Mesendoderm (in vitro differentiated cells): Measurements from ENCODE around the gene FANCD2.

ENCODE experiments used
- DNase-seq: peaks from one replicate; pipeline ENCODE4 v3.0.0; 2013
- H2AK5ac ChIP-seq: 2 replicates; pipeline ENCODE4 v1.6.1; 2013; ENCODE audit warnings: low read length, inconsistent platforms
- H2BK120ac ChIP-seq: 2 replicates; pipeline ENCODE4 v1.6.1; 2013; ENCODE audit warnings: low read depth, mild to moderate bottlenecking, low read length, moderate library complexity, mixed read lengths
- H2BK15ac ChIP-seq: replicated peaks from 2 replicates; pipeline ENCODE4 v1.6.1; 2013; ENCODE audit warnings: low read depth, mild to moderate bottlenecking, moderate library complexity
- H2BK5ac ChIP-seq: 2 replicates; pipeline ENCODE4 v1.6.1; 2013; ENCODE audit warnings: low read length, inconsistent platforms
- H3K18ac ChIP-seq: 2 replicates; pipeline ENCODE4 v1.6.1; 2013; ENCODE audit warnings: mild to moderate bottlenecking, low read length, mixed read lengths
- H3K23ac ChIP-seq: one replicate; pipeline ENCODE4 v1.6.1; 2013; ENCODE audit warnings: low read length
- H3K27ac ChIP-seq: 2 replicates; pipeline ENCODE4 v1.5.1; 2013; ENCODE audit warnings: low read depth, mild to moderate bottlenecking, inconsistent platforms, low read length, moderate library complexity
- H3K27me3 ChIP-seq: 2 replicates; pipeline ENCODE4 v1.6.1; 2013; ENCODE audit warnings: low read length, control low read depth, mild to moderate bottlenecking, inconsistent platforms; ENCODE audit not compliant: insufficient read depth, poor library complexity
- H3K36me3 ChIP-seq: 2 replicates; pipeline ENCODE4 v1.6.1; 2013; ENCODE audit warnings: low read length, inconsistent platforms; ENCODE audit not compliant: control insufficient read depth, insufficient read depth
- H3K4ac ChIP-seq: one replicate; pipeline ENCODE4 v1.6.1; 2013; ENCODE audit warnings: low read depth, mild to moderate bottlenecking, low read length, moderate library complexity
- H3K4me1 ChIP-seq: 2 replicates; pipeline ENCODE4 v1.6.1; 2013; ENCODE audit warnings: low read depth, low read length, inconsistent platforms; ENCODE audit not compliant: control insufficient read depth
- H3K4me2 ChIP-seq: 2 replicates; pipeline ENCODE4 v1.6.1; 2013; ENCODE audit warnings: low read length
- H3K4me3 ChIP-seq: 2 replicates; pipeline ENCODE4 v1.5.1; 2013; ENCODE audit warnings: mild to moderate bottlenecking, low read length
- H3K56ac ChIP-seq: one replicate; pipeline ENCODE4 v1.6.1; 2013; ENCODE audit warnings: low read length
- H3K79me1 ChIP-seq: 2 replicates; pipeline ENCODE4 v1.6.1; 2013; ENCODE audit warnings: low read length, inconsistent platforms
- H3K79me2 ChIP-seq: 2 replicates; pipeline ENCODE4 v1.6.1; 2013; ENCODE audit warnings: mild to moderate bottlenecking, low read length; ENCODE audit not compliant: control insufficient read depth, insufficient read depth
- H3K9ac ChIP-seq: 2 replicates; pipeline ENCODE4 v1.6.1; 2013; ENCODE audit warnings: low read length, inconsistent platforms
- H4K5ac ChIP-seq: one replicate; pipeline ENCODE4 v1.6.1; 2013; ENCODE audit warnings: low read length
- H4K8ac ChIP-seq: one replicate; pipeline ENCODE4 v1.6.1; 2013; ENCODE audit warnings: low read depth, mild to moderate bottlenecking, control low read depth, low read length, moderate library complexity
- WGBS: extraction: QIAGEN DNeasy Blood & Tissue Kit; methylation state at CpG from one replicate; pipeline ENCODE4 v1.1.7; 2013; ENCODE audit warnings: low lambda C conversion rate, missing lambda C conversion rate; ENCODE audit not compliant: insufficient coverage; ENCODE audit errors: extremely low coverage; 5-methylcytosine and 5-hydroxymethylcytosine counted together

Gene FANCD2

GRCh38 chr3:9994086-9994844 lies 32.0 kb upstream of the FANCD2 start:
- Histone ChIP-seq H3K56ac (no peak overlapping the region), H4K8ac (no peak overlapping the region), H3K36me3 (no peaks in the 10 kb centered on the region), H2BK120ac (no peak overlapping the region), H3K79me1 (no peaks in the 10 kb centered on the region), H2AK5ac (no peak overlapping the region), H3K9ac (no peak overlapping the region), H2BK15ac (no peak overlapping the region), H3K27ac (no peak overlapping the region), H3K23ac (no peak overlapping the region), H3K4me2 (no peak overlapping the region), H3K4me1 (no peaks in the 10 kb centered on the region), H3K18ac (no peak overlapping the region), H3K4ac (no peak overlapping the region), H4K5ac (no peak overlapping the region), H3K27me3 (no peaks in the 10 kb centered on the region), H3K79me2 (peaks cover 10% of the 10 kb centered on the region), H2BK5ac (no peak overlapping the region), H3K4me3 (no peak overlapping the region)
- DNase-seq = no peak
- WGBS = no CpG with 5 or more reads among the region's 10 CpGs

GRCh38 chr3:10000686-10001085 lies 25.6 kb upstream of the FANCD2 start:
- H3K27me3 ChIP-seq = no peaks in the 10 kb centered on the region
- H3K9ac ChIP-seq = no peak overlapping the region
- H3K56ac ChIP-seq = no peak overlapping the region
- H3K36me3 ChIP-seq = peaks cover 2% of the 10 kb centered on the region
- H2BK15ac ChIP-seq = no peak overlapping the region
- no peak for DNase-seq
- H3K4ac ChIP-seq = no peak overlapping the region
- H2BK5ac ChIP-seq = no peak overlapping the region
- H3K18ac ChIP-seq = no peak overlapping the region
- no CpG with 5 or more reads among the region's 7 CpGs for WGBS
- no peak overlapping the region for H3K4me3 ChIP-seq
- H3K23ac ChIP-seq = no peak overlapping the region
- H2BK120ac ChIP-seq = no peak overlapping the region
- no peaks in the 10 kb centered on the region for H3K4me1 ChIP-seq
- peaks cover 2% of the 10 kb centered on the region for H3K79me1 ChIP-seq
- no peak overlapping the region for H3K4me2 ChIP-seq
- H2AK5ac ChIP-seq = no peak overlapping the region
- H4K5ac ChIP-seq = no peak overlapping the region
- H3K79me2 ChIP-seq = peaks cover 2% of the 10 kb centered on the region
- no peak overlapping the region for H3K27ac ChIP-seq
- no peak overlapping the region for H4K8ac ChIP-seq

- Histone ChIP-seq H3K56ac (no peak overlapping the region), H3K23ac (no peak overlapping the region), H3K9ac (no peak overlapping the region), H4K8ac (no peak overlapping the region), H2BK5ac (no peak overlapping the region), H2BK15ac (no peak overlapping the region), H3K4ac (no peak overlapping the region), H3K27me3 (no peaks in the 10 kb centered on the region), H3K4me3 (no peak overlapping the region), H2BK120ac (no peak overlapping the region), H3K79me1 (peaks cover 2% of the 10 kb centered on the region), H3K79me2 (no peaks in the 10 kb centered on the region), H3K4me2 (no peak overlapping the region), H3K36me3 (peaks cover 2% of the 10 kb centered on the region), H3K4me1 (no peaks in the 10 kb centered on the region), H3K27ac (no peak overlapping the region), H3K18ac (no peak overlapping the region), H4K5ac (no peak overlapping the region), H2AK5ac (no peak overlapping the region)
- no CpG with 5 or more reads among the region's 2 CpGs for WGBS
- no peak for DNase-seq
These were observed 23.3 kb upstream of the FANCD2 start for GRCh38 chr3:10002951-10003350.

- Histone ChIP-seq H3K9ac (no peak overlapping the region), H3K79me1 (peaks cover 2% of the 10 kb centered on the region), H3K4me1 (no peaks in the 10 kb centered on the region), H2BK5ac (no peak overlapping the region), H4K5ac (no peak overlapping the region), H3K23ac (no peak overlapping the region), H3K27ac (no peak overlapping the region), H3K79me2 (no peaks in the 10 kb centered on the region), H4K8ac (no peak overlapping the region), H3K4me2 (no peak overlapping the region), H2BK120ac (no peak overlapping the region), H3K4me3 (no peak overlapping the region), H3K4ac (no peak overlapping the region), H3K56ac (no peak overlapping the region), H3K18ac (no peak overlapping the region), H2AK5ac (no peak overlapping the region), H3K27me3 (no peaks in the 10 kb centered on the region), H3K36me3 (peaks cover 2% of the 10 kb centered on the region), H2BK15ac (no peak overlapping the region)
- DNase-seq = no peak
- no CpG with 5 or more reads among the region's 7 CpGs for WGBS
These were observed 21.7 kb upstream of the FANCD2 start for GRCh38 chr3:10004506-10004905.

- no peak overlapping the region for H2BK15ac ChIP-seq
- H3K9ac ChIP-seq = no peak overlapping the region
- H3K4me1 ChIP-seq = no peaks in the 10 kb centered on the region
- no peak overlapping the region for H3K4ac ChIP-seq
- H3K56ac ChIP-seq = no peak overlapping the region
- H2BK5ac ChIP-seq = no peak overlapping the region
- no peaks in the 10 kb centered on the region for H3K27me3 ChIP-seq
- no peak overlapping the region for H2AK5ac ChIP-seq
- no peak overlapping the region for H3K4me2 ChIP-seq
- H3K27ac ChIP-seq = no peak overlapping the region
- H3K18ac ChIP-seq = no peak overlapping the region
- H3K23ac ChIP-seq = no peak overlapping the region
- no CpG with 5 or more reads among the region's 5 CpGs for WGBS
- peaks cover 2% of the 10 kb centered on the region for H3K36me3 ChIP-seq
- H4K8ac ChIP-seq = no peak overlapping the region
- H3K79me1 ChIP-seq = peaks cover 2% of the 10 kb centered on the region
- no peak overlapping the region for H3K4me3 ChIP-seq
- no peak for DNase-seq
- H2BK120ac ChIP-seq = no peak overlapping the region
- no peaks in the 10 kb centered on the region for H3K79me2 ChIP-seq
- no peak overlapping the region for H4K5ac ChIP-seq
These were observed 21.2 kb upstream of the FANCD2 start for GRCh38 chr3:10004960-10005564.
